Heart left ventricle (tissue), 16 donors: ENCODE data around the gene DCDC2. TPM values are rescaled to one million over a fixed set of nuclear protein-coding genes. Genes with fewer than 3 reads are reported as not detected.

Source experiments
- ATAC-seq, 4 donors: fragments of 200-7000 bp; cut with Tn5 transposase; one replicate each; pipeline ENCODE4 v1.9.1; 2020 to 2022; ENCODE audit warnings: moderate library complexity in 4 of 4, mild to moderate bottlenecking in 3 of 4, moderate number of reproducible peaks in 1 of 4
- DNase-seq, 5 donors: peaks; one replicate each; pipeline ENCODE4 v3.0.0-alpha.2; 2020
- H3K27ac ChIP-seq, 12 donors: fragments of 200-600 bp; sonication (generic) in 4 of 12; one replicate each; pipeline versions ENCODE4 v1.5.0 to v1.8.0; 2016 to 2022; ENCODE audit warnings: mild to moderate bottlenecking in 2 of 12
- H3K27me3 ChIP-seq, 9 donors: fragments of 200-600 bp; sonication (generic) in 2 of 9; one replicate each; pipeline versions ENCODE4 v1.5.1 to v1.8.0; 2016 to 2022; ENCODE audit warnings: mild to moderate bottlenecking in 3 of 9
- H3K36me3 ChIP-seq, 9 donors: fragments of 200-600 bp; sonication (generic) in 2 of 9; one replicate each; pipeline versions ENCODE4 v1.5.0 to v1.8.0; 2018 to 2022; ENCODE audit warnings: mild to moderate bottlenecking in 2 of 9
- H3K4me1 ChIP-seq, 12 donors: fragments of 200-600 bp; sonication (generic) in 4 of 12; one replicate each; pipeline versions ENCODE4 v1.5.0 to v1.8.0; 2016 to 2022; ENCODE audit warnings: mild to moderate bottlenecking in 3 of 12
- H3K4me3 ChIP-seq, 12 donors: fragments of 200-600 bp; sonication (generic) in 4 of 12; one replicate each; pipeline versions ENCODE4 v1.5.0 to v1.8.0; 2017 to 2022; ENCODE audit warnings: mild to moderate bottlenecking in 9 of 12, moderate library complexity in 4 of 12
- H3K9me3 ChIP-seq, 12 donors: fragments of 200-600 bp; sonication (generic) in 4 of 12; one replicate each; pipeline versions ENCODE4 v1.5.0 to v1.8.0; 2016 to 2022; ENCODE audit warnings: mild to moderate bottlenecking in 1 of 12
- CTCF ChIP-seq, 12 donors: fragments of 200-600 bp; sonication (generic) in 4 of 12; IDR thresholded peaks; one replicate each; pipeline versions ENCODE4 v1.5.0 to v1.8.0; 2018 to 2022; ENCODE audit warnings: antibody characterized with exemption in 12 of 12, mild to moderate bottlenecking in 5 of 12
- POLR2A ChIP-seq, 2 donors: fragments of 450-650 bp; IDR thresholded peaks; one replicate each; pipeline ENCODE4 v1.6.1; 2017; ENCODE audit warnings: antibody characterized with exemption in 2 of 2, mild to moderate bottlenecking in 2 of 2, moderate library complexity in 2 of 2
- WGBS, 4 donors: extraction: QIAGEN DNeasy Blood & Tissue Kit in 2 of 4; methylation state at CpG; one replicate each; pipeline versions ENCODE4 v1.1.5 to v1.1.7; 2013 to 2018; 5-methylcytosine and 5-hydroxymethylcytosine counted together
- intact Hi-C, 10 donors: fragments of 100-400 bp; cut with DNase I; formaldehyde crosslinking; loops; one replicate each; pipeline versions ENCODE4 v1.11.1 to v1.14.2; 2022
- polyA plus RNA-seq, 2 donors: library from polyadenylated mRNA; stranded (reverse); fragments of 200-250 nt; gene quantifications; one replicate each; pipeline ENCODE4 v1.2.3, GENCODE V29; 2013
- total RNA-seq, 9 donors: library from RNA; depleted of rRNA in 2 of 9; stranded (reverse); fragments of >200 nt in 2 of 9; fragmentation: NEBNext Ultra II Directional in 3 of 9; extraction: Animal tissue kit (Norgen Biotek cat#: 25700) in 3 of 9; gene quantifications; one replicate each; pipeline versions ENCODE4 v1.1.0 to v1.2.4, GENCODE V29; 2016 to 2023
- donor health status: ischemic (EF 13 %, LVEDD 7.1; RV severe dilation, severe dysfunction).
- donor health status: healthy with polysubstance abuse.
- donor health status: DM: no; HTN: yes; CAD: no.
- donor health status: DM: no; HTN: no; CAD: no.
- donor health status: ischemic (EF 25% LVEDD 6.9; RV normal size, moderate dysfunction).
- donor health status: ischemic (EF 25% LVEDD 5.7; RV mildly dilated, moderate dysfunction).
- donor health status: healthy.
- donor health status: DM: yes; HTN: yes; CAD: no.
- donor health status: ischemic (EF 35%, LVEDD 5.7; RV mildly dilated, moderate dysfunction).
- donor health status: nonischemic (EF 11% LVEDD 7.7; RV severe dilation, severe dysfunction).
- donor health status: DM: yes; HTN: yes; CAD: no.
- donor health status: PGD.
- donor health status: ischemic (EF 29% LVEDD 5.4; RV normal size, mild dysfunction).
- donor health status: nonischemic (EF 23%, LVEDD 6.1; RV moderate dilation, normal function).

DCDC2 gene
- total and polyA plus RNA-seq, 11 donors, result 0.05 to 0.16 TPM; not detected in 9

GRCh38 chr6:24334285-24334684, 23.6 kb downstream of the DCDC2 start:
- Histone ChIP-seq H3K36me3 (no peaks in the 10 kb centered on the region), H3K4me1 (no peaks in the 10 kb centered on the region), H3K27ac (no peak overlapping the region), H3K4me3 (no peak overlapping the region), H3K27me3 (peaks cover 0 to 5% (median 0%) of the 10 kb centered on the region in 9 donors), H3K9me3 (peaks cover 0 to 11% (median 0%) of the 10 kb centered on the region in 12 donors)
- TF ChIP-seq CTCF (IDR thresholded peaks at IDR 0.05) (no peak), POLR2A (IDR thresholded peaks at IDR 0.05) (no peak)
- intact Hi-C loops, result no loop called here
- ATAC-seq, result no peak
- 85 to 97% (median 95%) methylated on average over 2 of the region's 2 CpGs for WGBS, 4 donors
- no peak for DNase-seq

- WGBS, 4 donors, result 59 to 74% (median 72%) methylated on average over 2 of the region's 2 CpGs
- TF ChIP-seq POLR2A (IDR thresholded peaks at IDR 0.05), result no peak
- no peak for TF ChIP-seq CTCF (IDR thresholded peaks at IDR 0.05)
- Histone ChIP-seq H3K9me3 (peaks cover 0 to under 1% (median 0%) of the 10 kb centered on the region in 12 donors), H3K36me3 (no peaks in the 10 kb centered on the region), H3K27me3 (peaks cover 0 to 5% (median 0%) of the 10 kb centered on the region in 9 donors), H3K4me1 (no peaks in the 10 kb centered on the region), H3K4me3 (no peak overlapping the region), H3K27ac (no peak overlapping the region)
- no peak for ATAC-seq
- intact Hi-C loops, result no loop called here
- no peak for DNase-seq
Observed at GRCh38 chr6:24332317-24332716, 25.5 kb downstream of the DCDC2 start.

- no peaks in the 10 kb centered on the region for H3K4me1 ChIP-seq
- H3K27ac ChIP-seq, result no peak overlapping the region
- WGBS, 4 donors, result 48 to 69% (median 56%) methylated on average over 4 of the region's 4 CpGs
- peak in 1 of 4 donors; percentile 55 for ATAC-seq
- no peak for DNase-seq
- peaks cover 0 to 5% (median 0%) of the 10 kb centered on the region in 9 donors for H3K27me3 ChIP-seq
- H3K36me3 ChIP-seq, result no peaks in the 10 kb centered on the region
- no peak overlapping the region for H3K4me3 ChIP-seq
- intact Hi-C loops, result no loop called here
- TF ChIP-seq POLR2A (IDR thresholded peaks at IDR 0.05), result no peak
- no peak for TF ChIP-seq CTCF (IDR thresholded peaks at IDR 0.05)
- H3K9me3 ChIP-seq, result no peaks in the 10 kb centered on the region
Observed at GRCh38 chr6:24330137-24330732, 27.6 kb downstream of the DCDC2 start.

GRCh38 chr6:24329451-24329850, 28.4 kb downstream of the DCDC2 start:
- H3K36me3 ChIP-seq, result no peaks in the 10 kb centered on the region
- no peak for TF ChIP-seq POLR2A (IDR thresholded peaks at IDR 0.05)
- TF ChIP-seq CTCF (IDR thresholded peaks at IDR 0.05), result no peak
- H3K9me3 ChIP-seq, result no peaks in the 10 kb centered on the region
- ATAC-seq, result no peak
- peaks cover 0 to 5% (median 0%) of the 10 kb centered on the region in 9 donors for H3K27me3 ChIP-seq
- 69 to 97% (median 85%) methylated on average over 2 of the region's 2 CpGs for WGBS, 4 donors
- H3K4me1 ChIP-seq, result no peaks in the 10 kb centered on the region
- no peak for DNase-seq
- intact Hi-C loops, result no loop called here
- no peak overlapping the region for H3K4me3 ChIP-seq
- H3K27ac ChIP-seq, result no peak overlapping the region
